Stomach (tissue), 4 donors: ENCODE data around the gene PTH2R.

ENCODE experiments used
- EP300 ChIP-seq: sonication (generic); formaldehyde crosslinking; IDR thresholded peaks from one replicate; pipeline ENCODE4 v1.6.1; 2017; ENCODE audit warnings: antibody characterized with exemption
- POLR2A ChIP-seq, 4 donors: fragments of 450-650 bp; IDR thresholded peaks; one replicate each; pipeline ENCODE4 v1.6.1; 2016; ENCODE audit warnings: antibody characterized with exemption in 4 of 4, control low read depth in 2 of 4, mild to moderate bottlenecking in 1 of 4, moderate library complexity in 1 of 4
- POLR2AphosphoS5 ChIP-seq, 3 donors: sonication (generic); formaldehyde crosslinking; IDR thresholded peaks; one replicate each; pipeline ENCODE4 v1.6.1; 2016; ENCODE audit warnings: antibody characterized with exemption in 3 of 3
- TF ChIP-seq, protein P1 (sequence below), 7 experiments: fragments of 450-650 bp in 4 of 7; fragments of 200-600 bp in 3 of 7; sonication (generic) in 3 of 7; IDR thresholded peaks; one replicate each; pipeline ENCODE4 v1.5.1; 2016 to 2019; ENCODE audit warnings: antibody characterized with exemption in 7 of 7, control low read depth in 2 of 7, mild to moderate bottlenecking in 1 of 7

DNA sequence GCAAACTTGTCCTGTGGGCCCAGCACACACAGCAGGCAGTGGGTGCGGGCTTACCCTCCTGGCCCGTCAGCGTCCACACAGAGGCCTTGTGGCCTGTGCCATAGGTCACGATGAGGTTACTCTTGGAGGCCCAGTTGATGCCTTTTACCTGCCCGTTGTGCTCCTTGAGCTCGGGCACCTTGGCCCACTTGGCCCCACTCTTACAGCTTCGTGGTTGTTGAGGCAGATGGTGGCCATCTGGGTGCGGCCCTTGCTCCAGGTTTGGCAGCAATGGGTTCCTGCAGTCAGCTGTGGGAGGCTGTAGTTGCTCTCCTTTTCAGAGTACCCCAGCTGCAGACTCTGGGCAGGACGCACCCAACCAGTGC is 45.5 kb upstream of the PTH2R start:
- TF ChIP-seq, protein P1, sequence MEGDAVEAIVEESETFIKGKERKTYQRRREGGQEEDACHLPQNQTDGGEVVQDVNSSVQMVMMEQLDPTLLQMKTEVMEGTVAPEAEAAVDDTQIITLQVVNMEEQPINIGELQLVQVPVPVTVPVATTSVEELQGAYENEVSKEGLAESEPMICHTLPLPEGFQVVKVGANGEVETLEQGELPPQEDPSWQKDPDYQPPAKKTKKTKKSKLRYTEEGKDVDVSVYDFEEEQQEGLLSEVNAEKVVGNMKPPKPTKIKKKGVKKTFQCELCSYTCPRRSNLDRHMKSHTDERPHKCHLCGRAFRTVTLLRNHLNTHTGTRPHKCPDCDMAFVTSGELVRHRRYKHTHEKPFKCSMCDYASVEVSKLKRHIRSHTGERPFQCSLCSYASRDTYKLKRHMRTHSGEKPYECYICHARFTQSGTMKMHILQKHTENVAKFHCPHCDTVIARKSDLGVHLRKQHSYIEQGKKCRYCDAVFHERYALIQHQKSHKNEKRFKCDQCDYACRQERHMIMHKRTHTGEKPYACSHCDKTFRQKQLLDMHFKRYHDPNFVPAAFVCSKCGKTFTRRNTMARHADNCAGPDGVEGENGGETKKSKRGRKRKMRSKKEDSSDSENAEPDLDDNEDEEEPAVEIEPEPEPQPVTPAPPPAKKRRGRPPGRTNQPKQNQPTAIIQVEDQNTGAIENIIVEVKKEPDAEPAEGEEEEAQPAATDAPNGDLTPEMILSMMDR (IDR thresholded peaks at IDR 0.05) = no peak
- TF ChIP-seq POLR2A (IDR thresholded peaks at IDR 0.05) (no peak), EP300 (no peak), POLR2AphosphoS5 (IDR thresholded peaks at IDR 0.05) (no peak)
